Endothelial cell of umbilical vein (primary cell): ENCODE measurements around the gene HSD17B13. TPM values are rescaled to one million over a fixed set of nuclear protein-coding genes. Genes with fewer than 3 reads are reported as not detected.

Experiments used
- BruUV-seq: library from RNA; stranded (reverse); fragments of 400-500 nt; replicated peaks from 2 replicates; lab custom pipeline; 2021; lab: Mats Ljungman, UMichigan
- CTCF ChIA-PET: fragments of 300-600, 350-600 bp; sonication (Branson Sonifier 250); formaldehyde crosslinking; loops from one replicate; lab custom pipeline; 2021; ENCODE audit warnings: antibody characterized with exemption, inconsistent platforms; lab: Charles Lee
- POLR2A ChIA-PET: fragments of 300-600, 350-600 bp; sonication (Branson Sonifier 250); formaldehyde crosslinking; loops from one replicate; lab custom pipeline; 2021; ENCODE audit warnings: antibody characterized with exemption, inconsistent platforms; lab: Charles Lee
- DNase-seq: peaks from one replicate; pipeline ENCODE4 v3.0.0-alpha.2; 2011; ENCODE audit warnings: low read depth, low spot score
- FAIRE-seq: peaks from 2 replicates; lab custom pipeline; 2011; peaks lifted over from hg19 to GRCh38; lab: Jason Lieb, UNC
- H2AFZ ChIP-seq: 2 replicates; pipeline ENCODE4 v1.6.0; 2012; ENCODE audit warnings: low read depth, low read length, control low read depth, inconsistent platforms
- H3K27ac ChIP-seq: 2 replicates; pipeline ENCODE4 v1.5.1; 2011; ENCODE audit warnings: low read depth, mild to moderate bottlenecking, control low read depth, low read length, moderate library complexity; ENCODE audit not compliant: insufficient read depth
- H3K27me3 ChIP-seq, 2 experiments: 2 replicates each; pipeline versions ENCODE4 v1.6.0 to v1.6.1; 2011; ENCODE audit warnings: low read length in 2 of 2, mixed read lengths in 1 of 2; ENCODE audit not compliant: control insufficient read depth in 2 of 2, insufficient read depth in 2 of 2
- H3K36me3 ChIP-seq, 2 experiments: 2 replicates in 1 of 2; 3 replicates in 1 of 2; pipeline ENCODE4 v1.5.1; 2011; ENCODE audit warnings: low read length in 2 of 2, mild to moderate bottlenecking in 1 of 2, moderate library complexity in 1 of 2; ENCODE audit not compliant: control insufficient read depth in 2 of 2, insufficient read depth in 2 of 2; ENCODE audit errors: extremely low read depth in 1 of 2
- H3K4me1 ChIP-seq: 3 replicates; pipeline ENCODE4 v1.5.1; 2011; ENCODE audit warnings: mild to moderate bottlenecking, low read length; ENCODE audit not compliant: control insufficient read depth, insufficient read depth; ENCODE audit errors: extremely low read depth
- H3K4me2 ChIP-seq: 2 replicates; pipeline ENCODE4 v1.6.1; 2011; ENCODE audit warnings: low read length, control low read depth, mixed read lengths; ENCODE audit not compliant: insufficient read depth
- H3K4me3 ChIP-seq, 3 experiments: fragments of 200-600 bp in 1 of 3; sonication (generic), shearing (Covaris generic) in 1 of 3; replicated peaks in 1 of 3; 2 replicates each; pipeline ENCODE4 v1.5.1; 2011 to 2016; ENCODE audit warnings: control low read depth in 3 of 3, low read length in 3 of 3, mild to moderate bottlenecking in 2 of 3, inconsistent platforms in 1 of 3, low read depth in 1 of 3, moderate library complexity in 1 of 3; ENCODE audit not compliant: insufficient read depth in 1 of 3
- H3K79me2 ChIP-seq: 2 replicates; pipeline ENCODE4 v1.6.0; 2012; ENCODE audit warnings: low read length, inconsistent platforms; ENCODE audit not compliant: control insufficient read depth, insufficient read depth
- H3K9ac ChIP-seq: replicated peaks from 2 replicates; pipeline ENCODE3; 2011; ENCODE audit warnings: low read length, control low read depth; ENCODE audit not compliant: insufficient read depth; ENCODE audit errors: extremely low read depth
- H3K9me1 ChIP-seq: replicated peaks from 3 replicates; pipeline ENCODE4 v1.6.0; 2011; ENCODE audit warnings: mild to moderate bottlenecking, low read length; ENCODE audit not compliant: control insufficient read depth, insufficient read depth; ENCODE audit errors: extremely low read depth
- H3K9me3 ChIP-seq: replicated peaks from 2 replicates; pipeline ENCODE4 v1.5.1; 2012; ENCODE audit warnings: low read length, inconsistent platforms; ENCODE audit not compliant: control insufficient read depth, insufficient read depth
- H4K20me1 ChIP-seq: replicated peaks from 2 replicates; pipeline ENCODE3; 2011; ENCODE audit warnings: mild to moderate bottlenecking, low read length; ENCODE audit not compliant: control insufficient read depth, insufficient read depth; ENCODE audit errors: extremely low read depth
- EZH2 ChIP-seq: IDR thresholded peaks from 2 replicates; pipeline ENCODE4 v1.6.1; 2012; ENCODE audit warnings: borderline replicate concordance, low read depth, mild to moderate bottlenecking, moderate library complexity, low read length, inconsistent platforms; ENCODE audit not compliant: severe bottlenecking
- FOS ChIP-seq: IDR thresholded peaks from 2 replicates; pipeline ENCODE4 v1.6.1; 2011; ENCODE audit warnings: mild to moderate bottlenecking, low read length, moderate library complexity, borderline replicate concordance; ENCODE audit not compliant: insufficient read depth
- GATA2 ChIP-seq: IDR thresholded peaks from 2 replicates; pipeline ENCODE4 v1.7.0; 2011; ENCODE audit warnings: low read depth, mild to moderate bottlenecking, moderate library complexity, mixed read lengths, low read length; ENCODE audit not compliant: insufficient read length, insufficient read depth
- JUN ChIP-seq: IDR thresholded peaks from 2 replicates; pipeline ENCODE4 v1.6.1; 2011; ENCODE audit warnings: borderline replicate concordance, low read depth; ENCODE audit not compliant: insufficient read length, insufficient read depth
- MAX ChIP-seq: IDR thresholded peaks from 2 replicates; pipeline ENCODE4 v1.6.1; 2011; ENCODE audit not compliant: insufficient read depth, insufficient read length
- MYC ChIP-seq: IDR thresholded peaks from one replicate; pipeline ENCODE4 v1.6.1; 2011; ENCODE audit warnings: mild to moderate bottlenecking, low read depth, low read length
- POLR2A ChIP-seq: IDR thresholded peaks from 2 replicates; pipeline ENCODE4 v1.6.1; 2012; ENCODE audit warnings: low read depth, mild to moderate bottlenecking, control low read depth, low read length
- POLR2AphosphoS5 ChIP-seq: IDR thresholded peaks from 2 replicates; pipeline ENCODE4 v1.6.1; 2012; ENCODE audit warnings: low read depth, mild to moderate bottlenecking, control low read depth, low read length, moderate library complexity; ENCODE audit not compliant: insufficient read depth
- dilution Hi-C: fragments of 300-500 bp; cut with MboI; formaldehyde crosslinking; loops from one replicate; pipeline ENCODE4 v1.15.0; 2019; ENCODE audit warnings: low sequenced_read_pairs; ENCODE audit not compliant: extremely low pct_ligation_motif_present
- intact Hi-C: fragments of 100-400 bp; cut with micrococcal nuclease; formaldehyde crosslinking; loops from one replicate; pipeline ENCODE4 v1.10.0; 2022
- polyA plus RNA-seq, 4 experiments: library from polyadenylated mRNA; depleted of rRNA in 3 of 4; stranded (reverse) in 3 of 4; unstranded in 1 of 4; fragments of >200 nt; gene quantifications; 2 replicates each; pipeline versions ENCODE4 v1.2.1 to v1.2.3, GENCODE V29; 2011 to 2012; ENCODE audit warnings: missing spikeins in 1 of 4
- total RNA-seq: library from RNA; stranded (reverse); gene quantifications from 2 replicates; pipeline ENCODE4 v1.2.3, GENCODE V29; 2021
- TF ChIP-seq, protein P1 (sequence below), 2 donors: IDR thresholded peaks; 1 replicate in 1 of 2; 2 replicates in 1 of 2; pipeline ENCODE4 v1.5.1; 2011; ENCODE audit warnings: low read length in 2 of 2, mild to moderate bottlenecking in 2 of 2, moderate library complexity in 2 of 2, control low read depth in 1 of 2, inconsistent platforms in 1 of 2, low read depth in 1 of 2; ENCODE audit not compliant: insufficient read depth in 1 of 2; ENCODE audit errors: extremely low read depth in 1 of 2

HSD17B13 gene
- total and polyA plus RNA-seq, 2 donors (not counting 3 experiments of a cell fraction or from before 2014, with no cell fraction given), result 0.07 TPM; not detected in 1

- Histone ChIP-seq H3K79me2 (no peaks in the 10 kb centered on the region), H3K9me3 (no peaks in the 10 kb centered on the region), H3K36me3 (no peaks in the 10 kb centered on the region), H2AFZ (no peak overlapping the region), H3K4me3 (no peak overlapping the region), H3K9me1 (no peaks in the 10 kb centered on the region), H3K4me1 (no peaks in the 10 kb centered on the region), H3K9ac (no peak overlapping the region), H3K27ac (no peak overlapping the region), H4K20me1 (no peaks in the 10 kb centered on the region), H3K27me3 (peaks cover 3 to 12% of the 10 kb centered on the region in 2 experiments), H3K4me2 (no peak overlapping the region)
- no peak for FAIRE-seq
- CTCF ChIA-PET, result interaction anchor here (0.9 kb wide), 1 partner anchor 191 kb away, joined by 3 read pairs; no protein-coding TSS in a partner anchor
- intact Hi-C loops (no loop called here), dilution Hi-C loops (no loop called here)
- TF ChIP-seq FOS (no peak), GATA2 (no peak), POLR2AphosphoS5 (no peak), MYC (no peak), JUN (no peak), EZH2 (no peak), MAX (no peak), POLR2A (no peak)
- TF ChIP-seq, protein P1, sequence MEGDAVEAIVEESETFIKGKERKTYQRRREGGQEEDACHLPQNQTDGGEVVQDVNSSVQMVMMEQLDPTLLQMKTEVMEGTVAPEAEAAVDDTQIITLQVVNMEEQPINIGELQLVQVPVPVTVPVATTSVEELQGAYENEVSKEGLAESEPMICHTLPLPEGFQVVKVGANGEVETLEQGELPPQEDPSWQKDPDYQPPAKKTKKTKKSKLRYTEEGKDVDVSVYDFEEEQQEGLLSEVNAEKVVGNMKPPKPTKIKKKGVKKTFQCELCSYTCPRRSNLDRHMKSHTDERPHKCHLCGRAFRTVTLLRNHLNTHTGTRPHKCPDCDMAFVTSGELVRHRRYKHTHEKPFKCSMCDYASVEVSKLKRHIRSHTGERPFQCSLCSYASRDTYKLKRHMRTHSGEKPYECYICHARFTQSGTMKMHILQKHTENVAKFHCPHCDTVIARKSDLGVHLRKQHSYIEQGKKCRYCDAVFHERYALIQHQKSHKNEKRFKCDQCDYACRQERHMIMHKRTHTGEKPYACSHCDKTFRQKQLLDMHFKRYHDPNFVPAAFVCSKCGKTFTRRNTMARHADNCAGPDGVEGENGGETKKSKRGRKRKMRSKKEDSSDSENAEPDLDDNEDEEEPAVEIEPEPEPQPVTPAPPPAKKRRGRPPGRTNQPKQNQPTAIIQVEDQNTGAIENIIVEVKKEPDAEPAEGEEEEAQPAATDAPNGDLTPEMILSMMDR (IDR thresholded peaks at IDR 0.05; ENCODE audit: extremely low read depth in 1 of 2, insufficient read depth in 1 of 2, low read depth in 1 of 2, low read length in 2 of 2), result no peak
- BruUV-seq, result no TSS peak
- POLR2A ChIA-PET, result no interaction called here
- DNase-seq, result no peak
Observed at GRCh38 chr4:87274327-87274726, 48.4 kb downstream of the HSD17B13 start.
